IPS-NIHi11 (cell line): ENCODE results near the gene SP1.

Experiments used
- DNase-seq: peaks from one replicate; pipeline ENCODE4 v3.0.0; 2012; ENCODE audit warnings: mixed read lengths, low spot score

The SP1 gene

GRCh38 chr12:53452159-53453077 lies 72.4 kb downstream of the SP1 start:
- DNase-seq, result peak; percentile 90

DNA sequence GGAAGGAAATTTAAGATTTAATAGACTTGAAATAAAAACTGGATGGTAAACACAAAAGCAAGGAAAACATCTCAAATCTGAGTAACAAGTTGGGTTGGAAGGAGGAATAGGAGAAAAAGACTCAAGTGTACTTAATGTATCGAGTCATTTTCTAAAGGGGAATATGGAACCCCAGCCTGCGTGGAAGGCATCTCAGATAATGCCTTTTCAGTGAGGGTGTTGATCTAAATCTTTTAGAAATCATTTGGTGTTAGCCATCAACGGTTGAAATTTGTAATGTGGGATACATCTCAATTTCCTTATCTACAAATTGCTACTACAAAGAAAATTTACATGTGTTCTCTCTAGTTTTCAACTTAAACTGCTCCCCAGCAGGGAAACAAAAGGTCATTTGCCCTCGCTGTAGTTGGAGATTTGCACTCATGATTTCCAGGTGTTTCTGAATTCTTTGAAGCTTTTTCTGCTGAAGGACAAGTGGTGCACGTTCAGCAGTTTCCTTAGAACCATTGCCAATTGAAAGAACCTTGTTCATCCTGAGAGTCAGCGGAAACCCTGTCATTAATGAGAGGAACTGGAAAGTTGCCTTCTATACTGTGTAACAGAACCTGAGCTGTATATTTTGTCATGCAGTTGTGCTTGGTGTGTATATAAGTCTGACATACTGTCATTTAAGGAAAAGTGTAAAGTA lies 74.1 kb downstream of the SP1 start:
- no peak for DNase-seq

DNA sequence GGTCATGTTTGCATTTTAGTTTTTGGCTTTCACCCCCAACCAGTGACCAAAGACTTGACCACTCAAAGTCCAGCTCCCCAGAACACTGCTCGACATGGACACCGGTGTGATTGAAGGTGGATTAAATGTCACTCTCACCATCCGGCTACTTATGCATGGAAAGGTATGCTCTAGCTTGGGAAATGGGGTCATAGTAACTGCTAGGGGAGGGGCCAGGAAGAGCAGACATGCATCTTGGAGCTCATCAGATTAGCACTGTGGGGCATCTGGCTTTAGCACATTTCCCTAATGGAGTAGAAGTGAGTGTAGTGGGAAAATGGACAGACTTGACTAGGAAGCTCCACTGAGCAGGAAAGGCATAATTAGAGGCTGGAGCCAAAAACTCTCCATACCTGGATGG lies 74.7 kb downstream of the SP1 start:
- no peak for DNase-seq

GRCh38 chr12:53456654-53457366 lies 76.8 kb downstream of the SP1 start:
- no peak for DNase-seq

DNA sequence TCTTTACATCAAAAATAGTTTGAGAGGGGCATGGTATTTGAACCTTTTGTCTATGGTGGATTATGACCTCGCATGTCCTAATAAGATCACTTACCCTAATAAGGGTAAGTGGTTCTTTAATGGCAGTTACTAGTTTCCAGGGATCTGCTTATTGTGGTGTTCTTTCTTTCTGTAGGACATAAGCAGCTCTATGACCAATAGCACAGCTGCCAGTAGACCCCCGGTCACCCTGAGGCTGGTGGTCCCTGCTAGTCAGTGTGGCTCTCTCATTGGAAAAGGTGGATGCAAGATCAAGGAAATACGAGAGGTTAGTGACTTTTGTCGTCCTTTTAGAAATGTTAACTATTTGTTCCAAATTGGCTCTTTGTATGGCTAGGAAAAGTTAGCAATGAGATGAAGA lies 79.1 kb downstream of the SP1 start:
- DNase-seq, result no peak

DNA sequence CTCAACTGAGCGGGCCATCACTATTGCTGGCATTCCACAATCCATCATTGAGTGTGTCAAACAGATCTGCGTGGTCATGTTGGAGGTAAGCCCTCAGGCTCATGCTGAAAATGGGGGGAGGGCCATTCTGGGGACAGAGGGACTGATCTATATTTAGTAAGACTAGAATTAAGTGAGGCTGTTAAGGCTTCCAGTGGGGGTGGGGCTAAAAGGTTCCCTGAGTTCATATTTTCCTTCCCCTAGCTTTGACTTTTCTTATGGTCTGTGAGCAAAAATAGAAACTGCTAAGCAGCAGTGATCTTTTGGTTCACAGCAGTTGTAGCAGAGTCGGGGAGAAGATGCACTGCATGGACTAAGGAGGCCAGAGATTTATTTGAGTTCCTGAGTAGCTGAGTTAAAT lies 81.1 kb downstream of the SP1 start:
- DNase-seq, result no peak

DNA sequence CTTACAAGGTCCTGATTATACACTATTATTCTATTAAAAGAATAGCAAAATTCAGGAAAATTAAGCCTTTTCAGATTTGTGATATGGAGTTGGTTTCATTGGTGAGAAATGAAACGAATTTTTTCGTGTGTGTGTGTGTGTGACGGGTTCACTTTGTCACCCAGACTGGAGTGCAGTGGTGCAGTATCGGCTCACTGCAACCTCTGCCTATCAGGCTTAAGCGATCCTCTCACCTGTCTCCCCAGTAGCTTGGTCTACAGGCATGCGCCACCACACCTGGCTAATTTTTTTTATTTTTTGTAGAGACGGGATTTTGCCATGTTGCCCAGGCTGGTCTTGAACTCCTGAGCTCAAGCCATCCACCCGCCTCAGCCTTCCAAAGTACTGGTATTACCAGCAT lies 81.6 kb downstream of the SP1 start:
- DNase-seq, result no peak

GRCh38 chr12:53462935-53463334 lies 83.0 kb downstream of the SP1 start:
- no peak for DNase-seq

DNA sequence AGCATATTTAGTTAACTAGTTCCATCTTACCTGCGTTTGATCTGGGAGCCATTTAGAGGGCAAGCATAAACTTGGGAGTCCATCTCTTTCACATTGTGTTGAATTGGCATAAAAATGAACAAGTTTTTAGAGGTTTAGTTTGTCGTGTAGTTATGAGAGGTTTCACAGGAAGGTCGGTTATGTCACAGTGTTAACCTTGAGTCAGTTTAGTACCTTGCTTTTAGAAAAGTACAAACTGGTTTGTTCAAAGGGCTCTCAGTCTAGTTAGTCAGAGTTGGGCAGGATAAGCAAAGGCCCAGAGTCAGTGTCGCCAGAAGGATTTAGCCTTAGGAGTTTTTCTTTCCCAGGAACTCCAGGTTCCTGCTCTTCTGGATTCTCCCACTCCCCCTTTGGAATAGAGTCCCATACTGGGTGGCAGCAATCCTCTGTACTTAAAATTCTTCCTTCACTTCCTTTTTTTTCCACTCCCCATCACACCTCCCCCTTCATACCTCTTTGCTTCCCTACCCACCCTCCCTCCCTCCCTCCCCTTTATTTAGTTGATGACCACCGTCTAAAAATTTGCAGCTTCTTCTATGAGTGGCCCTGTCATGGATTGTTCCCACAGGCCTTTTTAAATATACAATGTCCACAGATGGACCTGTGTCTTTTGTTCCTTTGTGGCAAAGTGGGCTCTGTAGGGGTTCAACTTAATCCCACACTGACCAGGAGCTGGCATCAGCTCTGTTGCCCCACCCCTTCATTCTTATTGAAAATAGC lies 84.0 kb downstream of the SP1 start:
- no peak for DNase-seq

GRCh38 chr12:53464685-53465418 lies 84.9 kb downstream of the SP1 start:
- no peak for DNase-seq

DNA sequence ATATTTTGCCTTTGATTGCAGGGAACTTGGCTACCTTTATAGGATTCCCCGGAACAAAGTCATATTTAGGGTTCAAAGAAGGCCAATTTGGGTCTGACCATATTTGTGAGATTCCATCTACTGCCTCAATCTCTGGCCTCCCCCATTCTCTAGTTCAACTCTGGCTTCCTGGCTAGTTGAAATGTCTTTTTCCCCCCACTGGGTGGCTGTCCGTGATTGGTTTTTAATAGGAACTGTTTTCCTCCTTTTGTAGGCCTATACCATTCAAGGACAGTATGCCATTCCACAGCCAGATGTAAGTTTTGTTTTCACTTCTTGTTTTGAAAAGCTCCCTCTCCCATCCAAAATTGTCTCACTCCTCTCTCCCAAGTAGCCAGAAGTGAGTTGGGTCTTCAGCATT lies 85.7 kb downstream of the SP1 start:
- no peak for DNase-seq
